Uterus (tissue), 4 donors: ENCODE results near the gene ASNSD1. TPM values are rescaled to one million over a fixed set of nuclear protein-coding genes. Genes with fewer than 3 reads are reported as not detected.
"Not testable (repeated sequence)": the region's sequence is repeated elsewhere in the genome, so short reads cannot be mapped to it uniquely, and the experiment has no call there.

Experiments used
- DNase-seq, 2 donors: peaks; one replicate each; pipeline ENCODE4 v3.0.0-alpha.2; 2019 to 2020
- H3K27ac ChIP-seq, 2 donors: fragments of 200-600 bp; sonication (generic); 1 replicate in 1 of 2; 2 replicates in 1 of 2; pipeline ENCODE4 v1.5.1; 2016 to 2018
- H3K27me3 ChIP-seq, 2 donors: fragments of 200-600 bp; sonication (generic); one replicate each; pipeline ENCODE4 v1.5.1; 2018 to 2019; ENCODE audit warnings: control low read depth in 1 of 2
- H3K36me3 ChIP-seq, 2 donors: fragments of 200-600 bp; sonication (generic); one replicate each; pipeline ENCODE4 v1.5.1; 2019; ENCODE audit warnings: control low read depth in 1 of 2
- H3K4me1 ChIP-seq, 2 donors: fragments of 200-600 bp; sonication (generic); one replicate each; pipeline ENCODE4 v1.5.1; 2018 to 2019; ENCODE audit warnings: control low read depth in 1 of 2
- H3K4me3 ChIP-seq, 2 donors: fragments of 200-600 bp; sonication (generic); 1 replicate in 1 of 2; 2 replicates in 1 of 2; pipeline ENCODE4 v1.5.1; 2018 to 2019; ENCODE audit warnings: mild to moderate bottlenecking in 1 of 2
- H3K9me3 ChIP-seq, 2 donors: fragments of 200-600 bp; sonication (generic); one replicate each; pipeline ENCODE4 v1.5.1; 2019; ENCODE audit warnings: control low read depth in 1 of 2
- POLR2A ChIP-seq, 2 donors: fragments of 450-650 bp; IDR thresholded peaks; one replicate each; pipeline ENCODE4 v1.6.1; 2016; ENCODE audit warnings: antibody characterized with exemption in 2 of 2, mild to moderate bottlenecking in 1 of 2, moderate library complexity in 1 of 2
- intact Hi-C: fragments of 100-400 bp; cut with DNase I; formaldehyde crosslinking; loops from one replicate; pipeline ENCODE4 v1.15.1; 2023; ENCODE audit warnings: low total_unique reads
- total RNA-seq, 4 donors: library from RNA; depleted of rRNA in 3 of 4; stranded (reverse); fragments of >200 nt in 3 of 4; gene quantifications; one replicate each; pipeline versions ENCODE4 v1.1.0 to v1.2.4, GENCODE V29; 2014 to 2023
- TF ChIP-seq, protein P1 (sequence below), 4 experiments: fragments of 200-600 bp in 2 of 4; fragments of 450-650 bp in 2 of 4; sonication (generic) in 2 of 4; IDR thresholded peaks; one replicate each; pipeline ENCODE4 v1.5.1; 2016 to 2019; ENCODE audit warnings: antibody characterized with exemption in 4 of 4, mild to moderate bottlenecking in 2 of 4, moderate library complexity in 1 of 4
- donor health status: DM: yes; HTN: yes; CAD: no.

The ASNSD1 gene
- total RNA-seq, 4 donors from 2014 or later, result 46.2 to 94.4 (median 56.6) TPM

DNA sequence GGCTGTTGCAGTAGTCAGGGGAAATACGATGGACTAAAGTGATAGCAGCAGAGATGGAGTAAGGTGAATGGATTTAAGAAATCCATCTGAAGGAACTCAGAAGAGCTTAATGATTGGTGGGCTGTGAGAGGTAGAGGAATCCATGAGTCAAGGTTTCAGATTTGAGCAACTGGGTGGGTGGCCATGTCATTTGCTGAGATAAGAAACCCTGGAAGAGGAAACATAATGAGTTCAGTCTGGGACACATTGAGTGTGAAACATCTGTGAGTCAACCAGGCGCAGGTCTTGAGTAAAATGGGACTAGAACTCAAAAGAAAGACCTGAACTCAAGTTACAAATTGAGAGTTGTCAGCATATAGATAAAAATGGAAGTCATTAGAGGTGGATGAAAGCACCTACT, 19.7 kb upstream of the ASNSD1 start:
- no peaks in the 10 kb centered on the region for H3K36me3 ChIP-seq
- DNase-seq, result no peak
- TF ChIP-seq, protein P1, sequence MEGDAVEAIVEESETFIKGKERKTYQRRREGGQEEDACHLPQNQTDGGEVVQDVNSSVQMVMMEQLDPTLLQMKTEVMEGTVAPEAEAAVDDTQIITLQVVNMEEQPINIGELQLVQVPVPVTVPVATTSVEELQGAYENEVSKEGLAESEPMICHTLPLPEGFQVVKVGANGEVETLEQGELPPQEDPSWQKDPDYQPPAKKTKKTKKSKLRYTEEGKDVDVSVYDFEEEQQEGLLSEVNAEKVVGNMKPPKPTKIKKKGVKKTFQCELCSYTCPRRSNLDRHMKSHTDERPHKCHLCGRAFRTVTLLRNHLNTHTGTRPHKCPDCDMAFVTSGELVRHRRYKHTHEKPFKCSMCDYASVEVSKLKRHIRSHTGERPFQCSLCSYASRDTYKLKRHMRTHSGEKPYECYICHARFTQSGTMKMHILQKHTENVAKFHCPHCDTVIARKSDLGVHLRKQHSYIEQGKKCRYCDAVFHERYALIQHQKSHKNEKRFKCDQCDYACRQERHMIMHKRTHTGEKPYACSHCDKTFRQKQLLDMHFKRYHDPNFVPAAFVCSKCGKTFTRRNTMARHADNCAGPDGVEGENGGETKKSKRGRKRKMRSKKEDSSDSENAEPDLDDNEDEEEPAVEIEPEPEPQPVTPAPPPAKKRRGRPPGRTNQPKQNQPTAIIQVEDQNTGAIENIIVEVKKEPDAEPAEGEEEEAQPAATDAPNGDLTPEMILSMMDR (IDR thresholded peaks at IDR 0.05), result no peak
- TF ChIP-seq POLR2A (IDR thresholded peaks at IDR 0.05), result no peak

DNA sequence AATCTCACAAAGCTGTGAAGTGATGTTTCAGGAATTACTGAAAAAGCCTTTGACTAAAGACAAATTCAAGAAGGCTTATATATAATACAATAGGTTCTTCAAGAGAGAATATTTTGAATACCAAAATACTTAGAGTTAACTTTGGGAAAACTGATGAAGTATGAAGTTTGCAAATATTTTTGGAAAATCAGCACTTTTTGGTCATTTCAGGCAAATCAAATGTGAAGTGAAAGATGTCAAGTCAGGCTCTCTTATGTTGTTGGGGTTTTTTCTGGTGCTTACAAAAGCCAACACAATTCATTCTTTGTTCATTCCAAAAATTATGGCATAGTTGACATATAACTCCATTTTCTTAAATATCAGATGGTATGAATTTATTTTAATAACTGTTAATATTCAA, 14.7 kb upstream of the ASNSD1 start:
- TF ChIP-seq, protein P1 (IDR thresholded peaks at IDR 0.05), result no peak
- no peak for TF ChIP-seq POLR2A (IDR thresholded peaks at IDR 0.05)
- intact Hi-C loops, result no loop called here
- H3K9me3 ChIP-seq, result no peaks in the 10 kb centered on the region

More for the DNA sequence above, 19.7 kb upstream of the ASNSD1 start:
- no peaks in the 10 kb centered on the region for H3K9me3 ChIP-seq
- H3K27ac ChIP-seq, result no peak overlapping the region
- H3K27me3 ChIP-seq, result no peaks in the 10 kb centered on the region
- H3K4me1 ChIP-seq, result no peaks in the 10 kb centered on the region
- intact Hi-C loops, result no loop called here
- H3K4me3 ChIP-seq, result no peak overlapping the region

DNA sequence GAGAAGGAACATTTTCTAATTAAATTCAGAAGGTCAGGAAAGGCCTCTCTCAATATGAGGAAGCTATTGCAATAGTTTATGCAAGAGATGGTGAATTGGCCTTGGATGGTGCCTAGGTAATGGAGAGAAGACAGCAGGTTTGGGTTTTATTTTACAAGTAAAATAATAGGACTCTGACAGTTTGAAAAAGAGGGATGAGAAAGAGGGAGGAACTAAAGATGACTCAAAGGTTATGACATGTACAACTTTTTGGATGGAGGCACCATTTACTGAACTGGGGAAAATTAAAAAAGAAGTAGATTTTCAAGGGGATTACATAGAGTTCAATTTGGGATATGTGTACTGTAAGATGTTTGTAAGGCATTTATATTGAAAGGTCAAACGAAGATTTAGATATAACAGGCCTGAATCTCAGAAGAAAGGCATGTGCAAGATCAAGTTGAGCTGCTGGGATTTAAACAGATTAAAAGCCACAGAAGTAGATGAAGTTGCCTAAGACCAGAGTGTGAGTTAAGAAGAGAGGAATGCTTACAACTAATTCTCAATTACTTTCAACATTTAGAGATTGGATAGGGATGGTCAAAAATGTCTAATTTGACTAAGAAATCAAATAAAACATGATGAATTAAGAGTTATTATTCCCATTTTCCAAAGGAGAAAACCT, 12.3 kb upstream of the ASNSD1 start:
- H3K4me3 ChIP-seq, result no peak overlapping the region
- no peaks in the 10 kb centered on the region for H3K27me3 ChIP-seq
- H3K27ac ChIP-seq, result no peak overlapping the region
- intact Hi-C loops, result no loop called here
- no peak for TF ChIP-seq POLR2A (IDR thresholded peaks at IDR 0.05)
- TF ChIP-seq, protein P1 (IDR thresholded peaks at IDR 0.05), result no peak
- no peak for DNase-seq
- H3K4me1 ChIP-seq, result no peaks in the 10 kb centered on the region
- H3K9me3 ChIP-seq, result no peaks in the 10 kb centered on the region
- H3K36me3 ChIP-seq, result no peaks in the 10 kb centered on the region

More for the DNA sequence above, 14.7 kb upstream of the ASNSD1 start:
- no peak overlapping the region for H3K27ac ChIP-seq
- no peak overlapping the region for H3K4me3 ChIP-seq
- H3K4me1 ChIP-seq, result no peaks in the 10 kb centered on the region
- no peak for DNase-seq
- H3K27me3 ChIP-seq, result no peaks in the 10 kb centered on the region
- H3K36me3 ChIP-seq, result no peaks in the 10 kb centered on the region

DNA sequence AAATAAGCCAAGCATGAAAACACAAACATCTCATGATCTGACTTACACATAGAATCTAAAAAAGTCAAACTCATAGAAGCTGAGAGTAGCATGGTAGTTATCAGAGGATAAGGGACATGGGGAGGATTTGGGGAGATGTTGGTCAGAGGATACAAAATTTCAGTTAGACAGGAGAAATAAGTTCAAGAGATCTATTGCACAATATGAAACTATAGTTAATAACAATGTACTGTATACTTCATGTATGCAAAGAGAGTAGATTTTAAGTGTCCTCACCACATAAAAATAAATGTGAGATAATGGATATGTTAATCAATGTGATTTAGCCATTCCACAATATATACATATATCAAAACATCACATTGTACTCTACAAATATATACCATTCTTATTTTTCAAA, 10.0 kb upstream of the ASNSD1 start:
- Histone ChIP-seq H3K27me3 (no peaks in the 10 kb centered on the region), H3K27ac (no peak overlapping the region), H3K36me3 (no peaks in the 10 kb centered on the region), H3K4me3 (no peak overlapping the region), H3K4me1 (no peaks in the 10 kb centered on the region), H3K9me3 (no peaks in the 10 kb centered on the region)
- no peak for DNase-seq
- TF ChIP-seq POLR2A (IDR thresholded peaks at IDR 0.05), result no peak
- TF ChIP-seq, protein P1 (IDR thresholded peaks at IDR 0.05), result no peak
- intact Hi-C loops, result no loop called here

DNA sequence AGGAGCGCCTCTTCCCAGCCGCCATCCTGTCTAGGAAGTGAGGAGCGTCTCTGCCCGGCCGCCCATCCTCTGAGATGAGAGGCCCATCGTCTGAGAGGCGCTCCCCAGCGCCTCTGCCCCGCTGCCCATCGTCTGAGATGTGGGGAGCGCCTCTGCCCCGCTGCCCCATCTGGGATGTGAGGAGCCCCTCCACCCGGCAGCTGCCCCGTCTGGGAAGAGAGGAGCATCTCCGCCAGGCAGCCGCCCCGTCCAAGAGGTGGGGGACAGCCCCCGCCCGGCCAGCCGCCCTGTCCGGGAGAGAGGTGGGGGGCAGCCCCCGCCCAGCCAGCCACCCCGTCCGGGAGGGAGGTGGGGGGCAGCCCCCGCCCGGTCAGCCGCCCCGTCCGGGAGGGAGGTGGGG, 7.8 kb upstream of the ASNSD1 start:
- H3K36me3 ChIP-seq, H3K4me3 ChIP-seq, intact Hi-C loops, H3K27me3 ChIP-seq, DNase-seq, H3K27ac ChIP-seq, H3K9me3 ChIP-seq, H3K4me1 ChIP-seq: not testable (repeated sequence)
